GM21390 (cell line): ENCODE data around the gene ZCCHC14.
"Not testable (repeated sequence)": the region's sequence is repeated elsewhere in the genome, so short reads cannot be mapped to it uniquely, and the experiment has no call there.

ENCODE experiments used
- ATAC-seq: cut with Tn5 transposase; IDR thresholded peaks from one replicate; pipeline ENCODE4 v1.9.1; 2021; ENCODE audit not compliant: unreplicated experiment

ZCCHC14 gene

GRCh38 chr16:87497767-87498290 is 5.0 kb upstream of the ZCCHC14 start:
- ATAC-seq = not testable (repeated sequence)

GRCh38 chr16:87497023-87497766 is 4.4 kb upstream of the ZCCHC14 start:
- ATAC-seq = not testable (repeated sequence)

GRCh38 chr16:87496447-87496801 is 3.6 kb upstream of the ZCCHC14 start:
- no peak for ATAC-seq

GRCh38 chr16:87495578-87496446 is 3.0 kb upstream of the ZCCHC14 start:
- no peak for ATAC-seq

GRCh38 chr16:87493608-87494280 is 920 bp upstream of the ZCCHC14 start:
- ATAC-seq = no peak

GRCh38 chr16:87492291-87492630 is 563 bp downstream of the ZCCHC14 start:
- ATAC-seq = no peak

- no peak for ATAC-seq
These were observed 1.1 kb downstream of the ZCCHC14 start for GRCh38 chr16:87491522-87492290.

- ATAC-seq = not testable (repeated sequence)
These were observed 1.9 kb downstream of the ZCCHC14 start for GRCh38 chr16:87490799-87491521.

- ATAC-seq = no peak
These were observed 2.6 kb downstream of the ZCCHC14 start for GRCh38 chr16:87490096-87490798.

GRCh38 chr16:87489434-87490045 is 3.3 kb downstream of the ZCCHC14 start:
- ATAC-seq = no peak

GRCh38 chr16:87488960-87489359 is 3.9 kb downstream of the ZCCHC14 start:
- ATAC-seq = not testable (repeated sequence)

- no peak for ATAC-seq
These were observed 5.4 kb downstream of the ZCCHC14 start for GRCh38 chr16:87487361-87487924.

- ATAC-seq = no peak
These were observed 6.0 kb downstream of the ZCCHC14 start for GRCh38 chr16:87486713-87487247.

- ATAC-seq = no peak
These were observed 6.5 kb downstream of the ZCCHC14 start for GRCh38 chr16:87486282-87486681.

- not testable (repeated sequence) for ATAC-seq
These were observed 7.0 kb downstream of the ZCCHC14 start for GRCh38 chr16:87485792-87486191.

- ATAC-seq = no peak
These were observed 8.1 kb downstream of the ZCCHC14 start for GRCh38 chr16:87484487-87485331.

GRCh38 chr16:87483481-87483880 is 9.3 kb downstream of the ZCCHC14 start:
- ATAC-seq = no peak
